Measurements from ENCODE around the gene IL17RA.

The IL17RA gene

DNA sequence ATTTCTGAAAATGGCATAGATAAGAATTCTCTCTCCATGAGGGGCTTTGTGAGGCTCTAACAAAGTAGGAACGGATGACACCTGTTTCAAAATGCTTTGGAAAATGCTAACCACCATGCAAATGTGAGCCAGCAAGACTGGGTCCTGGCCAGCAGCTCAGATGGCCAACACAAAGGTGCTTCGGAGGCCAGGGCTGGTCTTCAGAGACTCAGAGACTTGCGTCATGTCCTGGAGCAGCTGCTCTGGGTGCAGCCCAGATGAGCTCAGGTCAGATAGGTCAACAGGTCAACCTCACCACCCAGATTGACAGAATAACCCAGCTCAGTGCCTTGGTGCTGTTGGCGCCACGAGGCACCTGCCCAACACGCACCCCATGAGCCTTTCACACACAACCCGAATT, 48.3 kb downstream of the IL17RA start:
- TF ChIP-seq, protein P1, sequence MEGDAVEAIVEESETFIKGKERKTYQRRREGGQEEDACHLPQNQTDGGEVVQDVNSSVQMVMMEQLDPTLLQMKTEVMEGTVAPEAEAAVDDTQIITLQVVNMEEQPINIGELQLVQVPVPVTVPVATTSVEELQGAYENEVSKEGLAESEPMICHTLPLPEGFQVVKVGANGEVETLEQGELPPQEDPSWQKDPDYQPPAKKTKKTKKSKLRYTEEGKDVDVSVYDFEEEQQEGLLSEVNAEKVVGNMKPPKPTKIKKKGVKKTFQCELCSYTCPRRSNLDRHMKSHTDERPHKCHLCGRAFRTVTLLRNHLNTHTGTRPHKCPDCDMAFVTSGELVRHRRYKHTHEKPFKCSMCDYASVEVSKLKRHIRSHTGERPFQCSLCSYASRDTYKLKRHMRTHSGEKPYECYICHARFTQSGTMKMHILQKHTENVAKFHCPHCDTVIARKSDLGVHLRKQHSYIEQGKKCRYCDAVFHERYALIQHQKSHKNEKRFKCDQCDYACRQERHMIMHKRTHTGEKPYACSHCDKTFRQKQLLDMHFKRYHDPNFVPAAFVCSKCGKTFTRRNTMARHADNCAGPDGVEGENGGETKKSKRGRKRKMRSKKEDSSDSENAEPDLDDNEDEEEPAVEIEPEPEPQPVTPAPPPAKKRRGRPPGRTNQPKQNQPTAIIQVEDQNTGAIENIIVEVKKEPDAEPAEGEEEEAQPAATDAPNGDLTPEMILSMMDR (IDR thresholded peaks at IDR 0.05; ENCODE audit: borderline replicate concordance, insufficient read depth, low read depth, low read length) = no peak
- H3K4me3 ChIP-seq (ENCODE audit: low read depth, low read length) = no peak overlapping the region

DNA sequence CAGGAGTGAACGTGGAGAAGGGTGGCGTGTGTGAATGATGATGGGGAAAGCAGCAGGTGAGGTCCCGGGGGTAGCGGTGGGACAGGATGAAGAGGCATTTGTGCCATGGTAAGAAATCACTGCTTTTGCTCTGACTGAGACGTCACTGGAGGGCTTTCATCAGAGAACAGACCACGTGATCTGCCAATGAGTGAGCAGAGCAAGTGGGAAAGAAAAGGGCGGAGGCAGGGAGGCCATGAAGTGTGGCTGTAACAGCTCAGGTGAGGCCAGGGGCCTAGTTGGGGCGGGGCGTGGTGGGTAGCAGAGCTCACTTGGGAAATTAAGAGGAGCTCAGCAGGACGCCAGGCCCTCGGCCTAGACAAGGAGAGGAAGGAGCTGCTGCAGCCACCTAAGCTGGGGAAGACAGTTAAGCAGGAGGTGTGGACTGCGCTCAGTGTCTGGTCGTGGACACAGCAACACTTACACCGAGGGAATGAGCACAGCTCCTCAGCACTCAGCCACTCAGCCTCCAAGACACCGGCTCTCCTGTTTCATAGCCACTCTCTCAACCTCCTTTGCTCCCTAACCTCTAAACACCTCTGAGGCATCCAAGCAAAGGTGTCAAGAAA, 50.5 kb downstream of the IL17RA start:
- TF ChIP-seq, protein P1 (IDR thresholded peaks at IDR 0.05; ENCODE audit: borderline replicate concordance, insufficient read depth, low read depth, low read length) = no peak

DNA sequence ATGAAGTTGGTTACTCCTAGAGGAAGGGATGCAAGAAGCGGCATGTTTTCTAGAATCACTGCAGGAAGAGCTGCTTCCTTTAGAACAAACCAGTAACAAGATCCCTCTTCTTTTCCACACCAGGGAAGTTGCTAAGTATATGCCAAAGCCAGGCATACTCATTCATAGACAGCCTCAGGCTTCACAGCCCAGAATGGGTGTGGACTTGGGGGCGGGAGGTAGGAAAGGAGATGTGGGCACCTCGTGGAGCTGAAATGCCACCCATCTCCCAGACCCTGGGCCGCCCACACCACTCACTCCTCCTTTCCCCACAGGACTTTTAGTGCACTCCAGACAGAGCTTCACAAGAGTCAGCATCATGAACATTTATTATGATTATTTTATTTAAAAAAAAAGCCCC, 52.4 kb downstream of the IL17RA start:
- TF ChIP-seq, protein P1 (IDR thresholded peaks at IDR 0.05; ENCODE audit: borderline replicate concordance, insufficient read depth, low read depth, low read length) = no peak
- H3K4me3 ChIP-seq (ENCODE audit: low read depth, low read length) = no peak overlapping the region

More for the DNA sequence above, 50.5 kb downstream of the IL17RA start:
- H3K4me3 ChIP-seq (ENCODE audit: low read depth, low read length) = no peak overlapping the region

DNA sequence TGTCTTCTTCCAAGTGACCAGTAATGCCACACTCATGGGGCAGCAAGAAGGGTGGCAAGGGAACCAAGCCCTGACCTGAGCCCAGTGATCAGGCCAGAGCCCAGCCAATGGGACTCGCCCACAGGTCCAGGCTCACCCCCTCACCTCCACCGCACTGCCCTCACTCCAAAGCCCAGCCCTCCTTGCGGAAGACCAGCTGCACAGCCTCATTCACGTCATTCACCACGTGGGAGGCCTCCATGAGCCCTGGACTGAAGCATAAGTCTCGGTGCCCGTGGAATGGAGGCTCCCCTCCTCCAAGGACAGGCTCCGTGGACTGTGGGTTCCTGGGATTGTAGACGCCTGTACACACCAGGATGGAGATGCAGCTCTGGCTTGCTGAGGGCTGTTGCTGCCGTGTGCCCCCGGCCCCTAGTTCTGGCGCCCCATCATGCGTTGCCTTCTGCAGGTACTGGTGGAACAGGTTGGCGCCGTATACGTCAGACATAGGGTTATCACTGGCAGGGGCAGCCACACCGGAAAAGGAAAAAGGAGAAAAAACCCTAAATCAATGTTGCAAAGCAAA, 53.1 kb downstream of the IL17RA start:
- no peak overlapping the region for H3K4me3 ChIP-seq (ENCODE audit: low read depth, low read length)
- TF ChIP-seq, protein P1 (IDR thresholded peaks at IDR 0.05; ENCODE audit: borderline replicate concordance, insufficient read depth, low read depth, low read length) = no peak

DNA sequence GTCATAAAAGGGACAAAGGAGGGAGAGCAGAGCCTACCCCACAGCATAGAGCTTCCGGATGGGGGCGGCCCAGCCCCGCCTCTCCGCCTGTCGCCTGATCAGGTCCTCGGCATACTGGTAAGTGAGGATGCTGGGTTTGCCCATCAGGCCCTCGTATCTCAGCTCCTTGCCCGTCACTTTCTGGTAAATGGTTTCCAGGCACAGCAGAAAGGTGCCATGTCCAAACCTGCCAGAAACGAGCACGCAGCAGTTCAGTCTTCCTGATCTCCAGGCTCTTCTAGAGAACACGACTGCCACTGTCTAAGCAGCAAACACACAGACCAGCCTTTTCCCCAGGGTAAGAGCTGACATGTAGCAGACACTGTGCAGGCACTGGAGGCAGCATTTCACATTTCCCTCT, 53.7 kb downstream of the IL17RA start:
- TF ChIP-seq, protein P1 (IDR thresholded peaks at IDR 0.05; ENCODE audit: borderline replicate concordance, insufficient read depth, low read depth, low read length) = no peak
- H3K4me3 ChIP-seq (ENCODE audit: low read depth, low read length) = no peak overlapping the region

DNA sequence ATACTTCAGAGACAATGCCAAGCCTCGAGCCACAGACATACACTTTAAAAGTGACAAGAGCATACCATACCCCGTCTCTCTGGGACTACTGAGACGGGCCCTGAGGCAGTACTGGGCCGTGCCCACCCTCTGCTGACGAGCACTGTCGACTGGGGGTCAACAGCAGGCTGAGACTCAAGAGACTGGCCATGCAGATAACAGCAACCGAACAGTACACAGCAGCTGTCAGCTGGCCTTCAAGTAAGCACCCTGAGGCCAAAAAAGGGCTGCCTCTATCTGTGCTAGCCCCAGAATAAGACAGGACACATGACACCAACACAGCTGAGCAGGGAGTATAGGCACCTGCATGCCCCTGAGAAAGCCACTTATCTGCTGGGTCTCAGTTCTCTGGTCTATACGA, 55.2 kb downstream of the IL17RA start:
- H3K4me3 ChIP-seq (ENCODE audit: low read depth, low read length) = no peak overlapping the region
- TF ChIP-seq, protein P1 (IDR thresholded peaks at IDR 0.05; ENCODE audit: borderline replicate concordance, insufficient read depth, low read depth, low read length) = no peak
